SK-MEL-5 (cell line): Measurements from ENCODE around the gene NT5E. TPM values are rescaled to one million over a fixed set of nuclear protein-coding genes. Genes with fewer than 3 reads are reported as not detected.
"Not testable (repeated sequence)": the region's sequence is repeated elsewhere in the genome, so short reads cannot be mapped to it uniquely, and the experiment has no call there.

Experiments used
- DNase-seq: peaks from one replicate; pipeline ENCODE4 v3.0.0-alpha.2; 2016; ENCODE audit warnings: low read depth, low spot score
- in situ Hi-C: cut with HindIII; loops from 2 replicates; pipeline ENCODE4 v1.10.0; 2016; ENCODE audit warnings: low sequenced_read_pairs, high pct_unique_total_duplicates, low pct_unique_long_range_greater_than_20kb
- polyA plus RNA-seq, 2 experiments: library from polyadenylated mRNA; depleted of rRNA; stranded (reverse); fragments of >200 nt; gene quantifications; 2 replicates each; pipeline ENCODE4 v1.2.3, GENCODE V29; 2015
- total RNA-seq: library from RNA; depleted of rRNA; stranded (reverse); fragments of >200 nt; shearing (Covaris generic); gene quantifications from 2 replicates; pipeline ENCODE4 v1.2.3, GENCODE V29; 2014; rRNA removed

The NT5E gene
- total RNA-seq: 15.2 and 15.4 TPM in 2 replicates
- 19.1 and 27.4 TPM in 2 replicates for polyA plus RNA-seq (2015; cell fraction: cytosol; rRNA removed)
- polyA plus RNA-seq (2015; cell fraction: nucleus; rRNA removed): 3.1 and 10.8 TPM in 2 replicates

GRCh38 chr6:85449818-85450759, at the start of gene NT5E:
TSS of gene NT5E (plus strand) at chr6:85450083. CDS start at chr6:85450140, 57 bp downstream.
- in situ Hi-C loops: no loop called here
- peak; percentile 62 for DNase-seq

DNA sequence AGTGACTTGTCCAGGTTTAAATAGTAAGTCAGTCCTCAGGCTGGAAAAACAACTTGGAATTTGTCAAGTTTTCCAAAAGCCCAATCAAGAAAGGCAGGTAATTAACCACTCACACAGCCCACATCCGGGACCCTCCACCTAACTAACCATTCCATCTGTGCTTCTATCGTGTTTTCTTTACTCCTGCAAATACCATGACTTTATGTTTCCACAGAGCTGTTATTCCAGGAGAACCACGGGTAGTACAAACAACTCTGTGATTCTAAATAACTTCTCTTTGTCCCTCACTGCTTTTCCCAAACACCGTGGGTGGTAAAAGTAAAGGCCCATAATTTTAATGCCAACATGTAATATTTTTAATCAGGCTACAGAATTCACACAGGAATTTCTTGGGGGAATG, 49.6 kb upstream of the NT5E start:
- no peak for DNase-seq
- in situ Hi-C loops: no loop called here

DNA sequence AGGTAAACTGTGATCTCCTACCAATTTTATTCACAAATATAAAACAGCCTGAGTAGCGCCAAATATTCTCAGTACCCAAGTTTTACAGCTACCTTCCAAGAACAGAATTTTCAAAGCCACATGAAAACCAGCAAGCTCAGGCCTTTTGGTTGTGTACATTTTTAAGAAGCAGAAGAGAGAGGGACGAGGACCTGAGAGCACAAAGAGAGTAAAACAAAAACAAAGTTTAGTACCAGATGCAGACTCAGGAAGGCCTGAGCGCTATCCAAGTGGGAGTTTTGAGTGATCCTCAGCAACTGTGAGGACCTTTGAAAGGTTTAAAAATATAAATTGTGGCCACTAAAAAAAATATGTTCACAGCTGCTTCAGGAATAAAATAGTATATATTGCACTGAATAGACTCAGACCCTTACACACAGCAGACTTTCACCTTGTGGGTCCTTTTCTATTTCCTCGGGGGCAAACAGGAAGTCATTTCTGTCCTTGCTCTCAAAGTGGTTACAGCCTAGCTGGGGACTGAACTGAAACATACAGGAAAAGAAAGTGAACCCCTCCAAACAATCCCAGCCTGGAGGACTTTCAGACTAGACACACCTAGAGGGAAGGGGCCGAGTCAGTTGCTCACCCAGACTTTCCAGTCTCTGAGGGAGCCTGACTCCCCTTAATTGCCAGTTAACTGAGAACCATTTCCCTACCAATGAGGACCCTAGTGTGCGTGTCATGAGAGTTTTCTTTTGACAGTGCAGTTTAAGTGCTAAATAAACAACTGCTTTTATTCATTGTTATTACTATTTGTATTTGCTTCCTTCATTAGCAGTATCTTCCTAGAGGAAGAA, 48.5 kb upstream of the NT5E start:
- in situ Hi-C loops: no loop called here
- no peak for DNase-seq

DNA sequence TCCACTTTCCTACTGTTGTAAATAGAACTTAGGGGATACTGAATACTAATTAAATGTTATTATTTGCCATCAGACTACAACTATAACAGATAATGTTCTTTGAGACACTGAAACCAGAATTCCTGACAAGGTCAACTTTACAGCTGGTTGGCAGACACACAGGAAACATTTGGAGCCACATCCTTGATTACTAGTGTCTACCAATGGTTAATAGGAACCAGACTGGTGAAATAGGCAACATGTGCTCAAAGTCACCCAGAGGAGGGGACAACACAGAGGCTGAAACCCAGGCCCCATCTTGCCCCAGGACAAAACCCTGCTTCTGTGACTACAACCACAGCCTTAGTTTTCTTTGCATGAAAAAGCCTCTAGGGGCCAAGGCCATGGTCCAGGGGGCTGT, 47.8 kb upstream of the NT5E start:
- in situ Hi-C loops: no loop called here
- no peak for DNase-seq

GRCh38 chr6:85402922-85403321, 47.0 kb upstream of the NT5E start:
- in situ Hi-C loops: no loop called here
- no peak for DNase-seq

DNA sequence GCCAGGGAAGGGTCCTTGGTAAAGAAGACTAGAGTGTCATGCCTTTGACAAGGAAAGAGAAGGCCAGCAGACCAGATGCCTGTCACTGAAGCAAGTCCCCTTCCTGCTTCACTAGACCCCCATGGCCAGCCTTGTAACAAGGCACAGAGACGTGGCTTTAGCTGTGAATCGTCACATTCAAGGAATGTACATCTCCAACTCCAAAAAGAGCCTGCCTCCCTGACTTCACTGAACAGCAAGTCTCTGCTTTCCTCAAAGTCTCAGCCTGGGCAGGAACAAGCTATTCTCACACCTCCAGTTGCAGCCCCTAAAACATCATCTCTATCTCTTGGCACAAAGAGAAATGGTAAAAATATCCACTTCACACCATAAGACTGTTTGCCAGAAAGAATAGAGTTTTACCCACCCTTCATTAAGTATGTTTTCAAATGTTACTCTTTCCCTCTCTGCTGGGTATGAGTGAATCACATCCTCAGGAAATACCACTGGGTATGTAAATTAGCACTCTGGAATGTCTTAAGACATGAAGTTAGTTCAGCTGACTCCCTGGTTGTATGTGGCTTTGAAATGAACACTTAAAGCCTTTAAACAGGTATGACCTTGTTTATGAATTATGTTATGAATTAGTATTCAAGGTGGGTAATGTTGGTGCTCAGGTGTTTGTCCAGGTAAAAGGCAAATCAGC, 46.4 kb upstream of the NT5E start:
- peak; percentile 26 for DNase-seq

DNA sequence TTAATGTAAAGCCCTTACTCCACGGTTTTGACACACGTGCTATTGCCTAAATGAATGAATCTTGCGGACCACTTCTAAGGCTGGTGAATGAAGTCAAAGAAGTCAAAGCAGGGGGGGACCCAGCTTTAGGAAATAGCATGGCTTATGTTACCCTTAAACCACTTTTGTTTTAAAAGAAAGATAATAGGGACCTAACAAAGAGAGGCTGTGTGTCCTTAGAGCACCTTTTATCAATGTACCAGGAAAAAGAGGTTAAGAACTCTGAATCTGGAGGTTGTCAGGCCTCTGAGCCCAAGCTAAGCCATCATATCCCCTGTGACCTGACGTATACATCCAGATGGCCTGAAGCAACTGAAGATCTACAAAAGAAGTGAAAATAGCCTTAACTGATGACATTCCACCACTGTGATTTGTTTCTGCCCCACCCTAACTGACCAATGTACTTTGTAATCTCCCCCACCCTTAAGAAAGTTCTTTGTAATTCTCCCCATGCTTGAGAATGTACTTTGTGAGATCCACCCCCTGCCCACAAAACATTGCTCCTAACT, 45.8 kb upstream of the NT5E start:
- DNase-seq, in situ Hi-C loops: not testable (repeated sequence)

More for the DNA sequence above, 46.4 kb upstream of the NT5E start:
- in situ Hi-C loops: no loop called here

DNA sequence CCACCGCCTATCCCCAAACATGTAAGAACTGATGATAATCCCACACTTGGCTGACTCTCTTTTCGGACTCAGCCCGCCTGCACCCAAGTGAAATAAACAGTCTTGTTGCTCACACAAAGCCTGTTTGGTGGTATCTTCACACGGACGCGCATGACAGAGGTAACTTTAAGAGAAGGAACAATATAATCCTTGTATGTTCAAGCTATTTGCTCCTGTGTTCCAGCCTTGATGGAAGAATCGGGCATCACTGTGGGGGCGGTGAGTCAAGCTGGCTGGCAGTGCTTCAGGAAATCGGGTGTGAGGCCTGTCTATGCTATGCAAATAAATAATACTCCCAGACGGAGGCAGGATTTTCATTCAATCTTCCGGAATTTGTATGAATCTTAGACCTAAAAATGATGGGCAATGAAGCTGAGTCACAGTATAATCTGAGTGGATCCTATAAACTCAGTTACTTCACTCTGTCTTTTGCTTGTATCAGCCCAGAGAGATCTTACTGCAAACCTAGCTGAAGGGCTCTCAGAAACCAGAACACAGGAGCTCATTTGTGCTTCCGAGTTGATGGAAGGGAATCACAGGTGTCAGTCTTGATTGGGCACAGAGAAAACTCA, 45.2 kb upstream of the NT5E start:
- DNase-seq: peak; percentile 49
- in situ Hi-C loops: no loop called here

- in situ Hi-C loops: no loop called here
- DNase-seq: no peak
Measured at GRCh38 chr6:85405175-85405852, 44.6 kb upstream of the NT5E start.

DNA sequence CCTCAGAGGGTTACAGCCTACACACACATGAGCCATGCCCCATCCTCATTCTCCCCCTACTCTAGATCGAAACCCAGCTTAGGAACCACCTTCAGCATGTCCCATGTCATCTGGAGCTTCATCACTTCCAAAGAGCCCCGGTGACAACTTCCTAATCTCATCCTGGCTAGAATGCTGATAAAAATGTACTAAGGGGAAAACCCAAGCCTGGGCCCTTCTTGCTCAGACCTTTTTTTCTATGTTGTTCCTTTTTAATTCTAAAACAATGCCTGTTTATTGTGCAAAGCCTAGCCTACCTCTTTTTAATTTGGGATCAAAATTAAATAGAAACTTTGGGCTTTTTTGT, 44.1 kb upstream of the NT5E start:
- in situ Hi-C loops: no loop called here
- no peak for DNase-seq

DNA sequence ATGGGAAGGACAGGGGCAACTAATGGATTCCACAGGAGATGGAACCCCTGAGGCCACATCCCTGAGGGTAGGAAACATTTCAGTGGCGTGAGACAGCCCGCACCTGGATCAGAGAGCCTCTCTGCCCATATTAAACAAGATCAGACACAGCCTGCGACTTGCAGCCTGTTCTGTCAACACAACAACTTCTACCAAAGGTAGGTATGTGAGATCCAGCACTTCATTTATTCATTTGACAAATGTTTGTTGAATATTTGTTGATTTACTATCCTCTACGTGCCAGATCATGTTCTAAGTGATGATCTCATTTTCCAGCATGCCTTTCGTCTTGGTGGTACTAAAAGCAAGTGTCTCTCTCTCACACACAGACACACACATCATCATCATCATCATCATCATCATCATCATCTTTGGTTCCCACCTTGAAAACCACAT, 43.2 kb upstream of the NT5E start:
- in situ Hi-C loops: no loop called here
- DNase-seq: no peak

DNA sequence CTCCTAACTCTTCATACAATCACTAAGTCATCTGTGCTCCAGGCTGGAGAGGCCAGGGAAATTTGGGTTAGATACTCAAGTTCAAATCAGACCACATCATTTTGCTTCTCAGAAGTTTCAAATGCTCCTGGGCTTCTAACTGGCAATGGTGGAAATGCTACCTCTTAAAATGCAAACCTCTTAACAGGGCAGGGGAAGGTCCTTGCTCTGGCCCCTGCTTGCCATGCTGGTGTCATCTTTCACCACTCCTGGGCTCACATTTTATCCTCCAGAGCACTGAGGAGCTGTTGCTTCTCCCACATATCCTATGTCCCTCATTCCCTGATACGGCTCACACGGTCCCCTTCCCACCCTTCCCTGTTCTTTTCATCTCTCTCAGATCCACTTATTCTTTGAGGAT, 41.8 kb upstream of the NT5E start:
- DNase-seq: no peak
- in situ Hi-C loops: no loop called here

- DNase-seq: no peak
- in situ Hi-C loops: no loop called here
Measured at GRCh38 chr6:85412911-85413430, 36.9 kb upstream of the NT5E start.

DNA sequence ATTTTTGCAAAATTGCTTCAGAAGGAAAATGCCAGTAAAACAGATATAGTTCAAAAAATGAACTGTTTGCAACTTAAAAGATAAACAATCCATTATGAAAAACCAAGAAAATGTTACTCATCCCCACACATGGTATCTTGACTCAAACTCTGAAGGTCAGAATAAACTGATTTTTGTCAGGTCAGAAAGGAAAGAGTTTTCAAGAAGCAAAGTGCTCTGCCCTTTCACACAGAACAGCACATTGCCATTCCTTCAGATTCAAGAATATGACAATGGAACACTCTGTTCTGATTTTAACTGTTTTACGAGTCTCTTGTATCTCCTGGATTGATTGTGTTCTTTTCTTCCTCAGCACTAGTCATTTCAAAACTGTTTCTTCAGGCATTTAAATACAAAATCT, 33.8 kb upstream of the NT5E start:
- DNase-seq: no peak
- in situ Hi-C loops: no loop called here

- in situ Hi-C loops: no loop called here
- no peak for DNase-seq
Measured at GRCh38 chr6:85416766-85417165, 33.1 kb upstream of the NT5E start.

DNA sequence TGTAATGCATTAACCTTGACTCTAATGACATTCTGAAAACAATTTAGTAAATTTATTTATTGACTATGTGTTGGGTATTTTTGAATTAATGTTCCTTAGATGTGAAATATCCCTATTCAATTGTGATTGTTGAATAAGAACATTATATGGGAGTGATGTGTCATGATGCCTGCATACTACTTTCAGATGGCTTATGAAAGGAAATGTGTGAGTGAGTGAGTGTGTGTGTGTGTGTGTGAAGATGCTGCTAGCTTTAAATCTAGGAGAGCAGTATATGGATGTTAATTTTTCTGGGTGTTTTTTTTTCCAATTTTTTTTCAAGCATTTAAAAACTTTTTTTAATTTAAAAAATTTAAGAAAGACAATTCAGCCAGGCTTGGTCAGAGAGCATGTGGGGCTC, 32.5 kb upstream of the NT5E start:
- in situ Hi-C loops: no loop called here
- DNase-seq: no peak
